H1 (cell line): ENCODE results near the gene VGLL3. TPM values are rescaled to one million over a fixed set of nuclear protein-coding genes. Genes with fewer than 3 reads are reported as not detected.

Experiments
- CTCF ChIA-PET: fragments of 300-600 bp; sonication (Branson Sonifier 250); formaldehyde crosslinking; loops from one replicate; lab custom pipeline; 2021; ENCODE audit not compliant: partially characterized antibody; lab: Charles Lee
- POLR2A ChIA-PET: fragments of 300-600 bp; sonication (Branson Sonifier 250); formaldehyde crosslinking; loops from one replicate; lab custom pipeline; 2021; ENCODE audit warnings: inconsistent platforms; ENCODE audit not compliant: partially characterized antibody; lab: Charles Lee
- DNase-seq, 2 experiments: peaks; one replicate each; pipeline versions ENCODE4 v3.0.0 to v3.0.0-alpha.2; 2010 to 2022; ENCODE audit warnings: low spot score in 2 of 2, low read depth in 1 of 2, mixed read lengths in 1 of 2
- FAIRE-seq: peaks from 2 replicates; lab custom pipeline; 2011; peaks lifted over from hg19 to GRCh38; lab: Jason Lieb, UNC
- H2AFZ ChIP-seq: 2 replicates; pipeline ENCODE4 v1.8.1; 2012; ENCODE audit warnings: low read length, inconsistent platforms
- H2AK5ac ChIP-seq: 2 replicates; pipeline ENCODE4 v1.6.1; 2013; ENCODE audit warnings: low read depth, low read length
- H2BK120ac ChIP-seq: replicated peaks from 2 replicates; pipeline ENCODE3; 2013; ENCODE audit warnings: low read depth, low read length, inconsistent platforms
- H2BK12ac ChIP-seq: 2 replicates; pipeline ENCODE4 v1.6.1; 2013; ENCODE audit warnings: low read depth, low read length
- H2BK15ac ChIP-seq: 2 replicates; pipeline ENCODE4 v1.6.1; 2013; ENCODE audit warnings: low read length
- H2BK20ac ChIP-seq: 2 replicates; pipeline ENCODE4 v1.6.1; 2013; ENCODE audit warnings: low read length
- H2BK5ac ChIP-seq: 2 replicates; pipeline ENCODE4 v1.6.1; 2013; ENCODE audit warnings: low read depth, low read length
- H3K14ac ChIP-seq: 2 replicates; pipeline ENCODE4 v1.6.1; 2013; ENCODE audit warnings: inconsistent platforms; ENCODE audit not compliant: insufficient read length
- H3K18ac ChIP-seq: 2 replicates; pipeline ENCODE4 v1.6.1; 2013; ENCODE audit warnings: low read length; ENCODE audit errors: extremely low read depth
- H3K23ac ChIP-seq: 2 replicates; pipeline ENCODE4 v1.6.1; 2013; ENCODE audit warnings: inconsistent platforms; ENCODE audit not compliant: insufficient read length
- H3K23me2 ChIP-seq: 2 replicates; pipeline ENCODE4 v1.6.1; 2013; ENCODE audit warnings: low read depth, low read length
- H3K27ac ChIP-seq: 2 replicates; pipeline ENCODE4 v1.6.1; 2011; ENCODE audit warnings: low read depth, low read length, inconsistent platforms
- H3K27me3 ChIP-seq, 4 experiments: replicated peaks in 1 of 4; 1 replicate in 1 of 4; 2 replicates in 3 of 4; pipeline versions ENCODE4 v1.6.1 to v1.8.1; 2011 to 2013; ENCODE audit warnings: low read length in 3 of 4, mild to moderate bottlenecking in 3 of 4, inconsistent platforms in 2 of 4, mixed read lengths in 2 of 4, moderate library complexity in 1 of 4; ENCODE audit not compliant: control insufficient read depth in 3 of 4, insufficient read depth in 3 of 4; ENCODE audit errors: extremely low read depth in 1 of 4
- H3K36me3 ChIP-seq, 4 experiments: 2 replicates each; pipeline versions ENCODE4 v1.6.1 to v1.8.1; 2011 to 2013; ENCODE audit warnings: mild to moderate bottlenecking in 4 of 4, low read length in 3 of 4, moderate library complexity in 2 of 4, control low read depth in 1 of 4, inconsistent platforms in 1 of 4; ENCODE audit not compliant: insufficient read depth in 4 of 4, control insufficient read depth in 2 of 4
- H3K4ac ChIP-seq: replicated peaks from 2 replicates; pipeline ENCODE3; 2013; ENCODE audit warnings: low read length, low read depth, mixed read lengths, inconsistent platforms; ENCODE audit not compliant: insufficient read length
- H3K4me1 ChIP-seq, 4 experiments: replicated peaks in 1 of 4; 1 replicate in 1 of 4; 2 replicates in 3 of 4; pipeline versions ENCODE4 v1.6.1 to v1.8.1; 2011 to 2013; ENCODE audit warnings: low read length in 3 of 4, inconsistent platforms in 2 of 4, mixed read lengths in 1 of 4; ENCODE audit not compliant: insufficient read depth in 4 of 4, control insufficient read depth in 3 of 4
- H3K4me2 ChIP-seq, 2 experiments: 2 replicates each; pipeline versions ENCODE4 v1.6.1 to v1.8.1; 2011 to 2013; ENCODE audit warnings: low read depth in 2 of 2, low read length in 2 of 2, control low read depth in 1 of 2, inconsistent platforms in 1 of 2, mild to moderate bottlenecking in 1 of 2; ENCODE audit not compliant: insufficient read depth in 1 of 2
- H3K4me3 ChIP-seq, 4 experiments: fragments of 200-600, 300-600 bp in 1 of 4; sonication (generic), shearing (Covaris generic), sonication (Bioruptor Twin) in 1 of 4; 2 replicates each; pipeline versions ENCODE4 v1.5.1 to v1.8.1; 2011 to 2016; ENCODE audit warnings: low read length in 4 of 4, low read depth in 3 of 4, control low read depth in 2 of 4, inconsistent platforms in 2 of 4, mild to moderate bottlenecking in 2 of 4, mixed read lengths in 1 of 4, moderate library complexity in 1 of 4; ENCODE audit not compliant: insufficient read depth in 2 of 4; ENCODE audit errors: extremely low read depth in 1 of 4
- H3K56ac ChIP-seq: replicated peaks from 2 replicates; pipeline ENCODE3; 2013; ENCODE audit warnings: low read depth, mild to moderate bottlenecking, mixed read lengths, low read length, inconsistent platforms; ENCODE audit not compliant: insufficient read length
- H3K79me1 ChIP-seq: 2 replicates; pipeline ENCODE4 v1.6.1; 2013; ENCODE audit warnings: low read depth, low read length, control low read depth
- H3K79me2 ChIP-seq, 2 experiments: 2 replicates each; pipeline versions ENCODE4 v1.6.1 to v1.8.1; 2012 to 2013; ENCODE audit warnings: low read length in 2 of 2, mild to moderate bottlenecking in 2 of 2, inconsistent platforms in 1 of 2; ENCODE audit not compliant: insufficient read depth in 2 of 2, control insufficient read depth in 1 of 2
- H3K9ac ChIP-seq, 4 experiments: replicated peaks in 1 of 4; 1 replicate in 1 of 4; 2 replicates in 3 of 4; pipeline versions ENCODE4 v1.6.1 to v1.8.1; 2011 to 2013; ENCODE audit warnings: low read depth in 3 of 4, low read length in 3 of 4, control low read depth in 2 of 4, mild to moderate bottlenecking in 2 of 4, moderate library complexity in 2 of 4, inconsistent platforms in 1 of 4; ENCODE audit errors: extremely low read depth in 1 of 4
- H3K9me3 ChIP-seq, 2 experiments: 2 replicates each; pipeline versions ENCODE4 v1.6.1 to v1.8.1; 2012 to 2013; ENCODE audit warnings: mild to moderate bottlenecking in 2 of 2, moderate library complexity in 2 of 2, control low read depth in 1 of 2, inconsistent platforms in 1 of 2, low read depth in 1 of 2, low read length in 1 of 2, mixed read lengths in 1 of 2; ENCODE audit not compliant: insufficient read depth in 2 of 2
- H4K20me1 ChIP-seq, 2 experiments: replicated peaks in 1 of 2; 2 replicates each; pipeline versions ENCODE3 to v1.8.1; 2011 to 2013; ENCODE audit warnings: inconsistent platforms in 2 of 2, low read length in 2 of 2, mild to moderate bottlenecking in 1 of 2; ENCODE audit not compliant: insufficient read depth in 2 of 2, control insufficient read depth in 1 of 2
- H4K5ac ChIP-seq: 2 replicates; pipeline ENCODE4 v1.6.1; 2013; ENCODE audit warnings: low read length, low read depth, mixed read lengths, inconsistent platforms; ENCODE audit not compliant: insufficient read length
- H4K8ac ChIP-seq: 2 replicates; pipeline ENCODE4 v1.8.0; 2013; ENCODE audit warnings: mild to moderate bottlenecking, moderate library complexity, low read length, inconsistent platforms; ENCODE audit not compliant: insufficient read depth; ENCODE audit errors: extremely low read depth
- H4K91ac ChIP-seq: replicated peaks from 2 replicates; pipeline ENCODE3; 2013; ENCODE audit warnings: low read length, mixed read lengths, inconsistent platforms; ENCODE audit not compliant: insufficient read length
- CREB1 ChIP-seq: IDR thresholded peaks from 2 replicates; pipeline ENCODE4 v1.6.1; 2012; ENCODE audit warnings: inconsistent platforms
- CTBP2 ChIP-seq: IDR thresholded peaks from 2 replicates; pipeline ENCODE4 v1.7.0; 2011; ENCODE audit warnings: borderline replicate concordance, mild to moderate bottlenecking, moderate library complexity, mixed read lengths, low read length; ENCODE audit not compliant: insufficient read depth, insufficient read length
- EZH2 ChIP-seq: fragments of 200-600 bp; sonication (generic); IDR thresholded peaks from 2 replicates; pipeline ENCODE4 v1.7.1; 2012; ENCODE audit warnings: low read depth, mild to moderate bottlenecking, moderate library complexity, low read length, inconsistent platforms; ENCODE audit not compliant: severe bottlenecking
- NANOG ChIP-seq: IDR thresholded peaks from 2 replicates; pipeline ENCODE4 v1.6.1; 2011; ENCODE audit warnings: low read length, low read depth, mild to moderate bottlenecking, inconsistent platforms; ENCODE audit not compliant: insufficient read depth, poor library complexity, severe bottlenecking
- WGBS, 2 experiments: shearing (Covaris generic) in 1 of 2; methylation state at CpG; one replicate each; pipeline versions ENCODE4 v1.1.6 to v1.1.7; 2013 to 2015; ENCODE audit warnings: low lambda C conversion rate in 2 of 2, mixed read lengths in 2 of 2, inconsistent platforms in 1 of 2, low coverage in 1 of 2, missing lambda C conversion rate in 1 of 2; ENCODE audit not compliant: insufficient replicate concordance in 2 of 2, insufficient coverage in 1 of 2, insufficient read length in 1 of 2; ENCODE audit errors: extremely low coverage in 1 of 2, missing lambda C conversion rate in 1 of 2; 5-methylcytosine and 5-hydroxymethylcytosine counted together
- polyA plus RNA-seq, 7 experiments: library from polyadenylated mRNA; depleted of rRNA in 3 of 7; stranded (reverse) in 5 of 7; unstranded in 2 of 7; fragments of >200 nt in 5 of 7; fragments of 200-250 nt in 2 of 7; gene quantifications; 1 replicate in 5 of 7; 2 replicates in 1 of 7; 4 replicates in 1 of 7; pipeline versions ENCODE4 v1.2.1 to v1.2.3, GENCODE V29; 2011 to 2013; ENCODE audit warnings: missing spikeins in 2 of 7, mixed read lengths in 2 of 7
- total RNA-seq: library from RNA; stranded (reverse); fragmentation: NEBNext Ultra II Directional; extraction: Animal tissue kit (Norgen Biotek cat#: 25700); gene quantifications from 2 replicates; pipeline ENCODE4 v1.2.1, GENCODE V29; 2021

The VGLL3 gene
- total and polyA plus RNA-seq, 2 of the 8 experiments (the other 6 are each of a cell fraction or from before 2014, with no cell fraction given) = 13.4 to 24.2 TPM

GRCh38 chr3:86982883-86983282 lies 8.1 kb downstream of the VGLL3 start:
- peaks cover 0 to 8% of the 10 kb centered on the region in 2 experiments; a peak in 1 of 4 replicates for H3K79me2 ChIP-seq
- CTCF ChIA-PET = no interaction called here

More at GRCh38 chr3:86982883-86983282, 8.1 kb downstream of the VGLL3 start:
- Histone ChIP-seq H3K4ac (no peak overlapping the region), H2AK5ac (no peak overlapping the region), H3K27me3 (no peaks in the 10 kb centered on the region), H3K23ac (no peak overlapping the region), H3K27ac (no peak overlapping the region), H3K36me3 (peaks cover 0 to 5% (median 0%) of the 10 kb centered on the region in 4 experiments; a peak in 2 of 8 replicates), H4K20me1 (no peaks in the 10 kb centered on the region), H2AFZ (no peak overlapping the region), H3K9me3 (no peaks in the 10 kb centered on the region), H2BK120ac (no peak overlapping the region), H3K4me3 (no peak overlapping the region), H3K18ac (no peak overlapping the region), H3K14ac (no peak overlapping the region), H3K4me1 (no peaks in the 10 kb centered on the region), H4K5ac (no peak overlapping the region), H4K91ac (no peak overlapping the region), H2BK20ac (no peak overlapping the region), H3K9ac (no peak overlapping the region), H2BK12ac (no peak overlapping the region), H3K79me1 (no peaks in the 10 kb centered on the region), H3K4me2 (no peak overlapping the region), H3K56ac (no peak overlapping the region), H2BK5ac (no peak overlapping the region), H4K8ac (no peak overlapping the region), H3K23me2 (no peaks in the 10 kb centered on the region), H2BK15ac (no peak overlapping the region)
- no peak for DNase-seq
- POLR2A ChIA-PET = no interaction called here
- TF ChIP-seq NANOG = no peak
- no peak for TF ChIP-seq CREB1
- TF ChIP-seq CTBP2 = no peak
- TF ChIP-seq EZH2 = no peak
- FAIRE-seq = peak; percentile 32
- 91% methylated on average over 2 of the region's 2 CpGs; no CpG with 5 or more reads in 1 of the 2 experiments for WGBS, 2 experiments
